Loucy (cell line): Measurements from ENCODE around the gene CT45A1.
"Not testable (repeated sequence)": the region's sequence is repeated elsewhere in the genome, so short reads cannot be mapped to it uniquely, and the experiment has no call there.

Experiments used
- H2AFZ ChIP-seq: fragments of 200-600 bp; sonication (generic); 2 replicates; pipeline ENCODE4 v1.6.0; 2016; ENCODE audit warnings: antibody characterized with exemption, mild to moderate bottlenecking, low read length, moderate library complexity
- H3F3A ChIP-seq: fragments of 200-600 bp; 2 replicates; pipeline ENCODE4 v1.6.0; 2016; ENCODE audit warnings: antibody characterized with exemption, low read depth, mild to moderate bottlenecking
- H3K27me3 ChIP-seq: fragments of 200-600 bp; sonication (generic); 2 replicates; pipeline ENCODE4 v1.6.1; 2014; ENCODE audit warnings: low read length, mild to moderate bottlenecking; ENCODE audit not compliant: insufficient read depth, poor library complexity, severe bottlenecking
- H3K36me3 ChIP-seq: fragments of 200-600 bp; sonication (generic); 2 replicates; pipeline ENCODE4 v1.6.1; 2016; ENCODE audit warnings: low read length; ENCODE audit not compliant: insufficient read depth
- H3K4me1 ChIP-seq: fragments of 200-600 bp; sonication (generic); 2 replicates; pipeline ENCODE4 v1.5.1; 2014; ENCODE audit warnings: low read length, mild to moderate bottlenecking; ENCODE audit not compliant: insufficient read depth, poor library complexity, severe bottlenecking
- H3K4me2 ChIP-seq: fragments of 200-600 bp; sonication (generic); 2 replicates; pipeline ENCODE4 v1.6.0; 2014; ENCODE audit warnings: antibody characterized with exemption, low read length, low read depth, mild to moderate bottlenecking; ENCODE audit not compliant: poor library complexity, severe bottlenecking
- H3K4me3 ChIP-seq: fragments of 200-600 bp; sonication (generic); 2 replicates; pipeline ENCODE4 v1.5.1; 2014; ENCODE audit warnings: low read length, mild to moderate bottlenecking, mixed read lengths; ENCODE audit not compliant: poor library complexity, severe bottlenecking
- H3K79me2 ChIP-seq: fragments of 200-600 bp; sonication (generic); 2 replicates; pipeline ENCODE4 v1.6.1; 2014; ENCODE audit warnings: low read length; ENCODE audit not compliant: insufficient read depth
- H3K9ac ChIP-seq: fragments of 200-600 bp; sonication (generic); 2 replicates; pipeline ENCODE4 v1.6.0; 2014; ENCODE audit warnings: mild to moderate bottlenecking, low read depth, low read length, moderate library complexity; ENCODE audit not compliant: poor library complexity, severe bottlenecking
- H3K9me2 ChIP-seq: fragments of 200-600 bp; sonication (generic); replicated peaks from 2 replicates; pipeline ENCODE4 v1.6.1; 2016; ENCODE audit warnings: low read depth, low read length, mixed read lengths
- H3K9me3 ChIP-seq: fragments of 200-600 bp; sonication (generic); 2 replicates; pipeline ENCODE4 v1.6.1; 2014; ENCODE audit warnings: mild to moderate bottlenecking, antibody characterized with exemption, low read length, low read depth; ENCODE audit not compliant: insufficient read depth
- H4K20me1 ChIP-seq: fragments of 200-600 bp; sonication (generic); 2 replicates; pipeline ENCODE4 v1.6.0; 2014; ENCODE audit warnings: antibody characterized with exemption, low read length, mild to moderate bottlenecking; ENCODE audit not compliant: insufficient read depth, poor library complexity, severe bottlenecking
- EZH2phosphoT487 ChIP-seq: fragments of 200-600 bp; IDR thresholded peaks from 2 replicates; pipeline ENCODE4 v1.6.1; 2018; ENCODE audit warnings: antibody characterized with exemption, mild to moderate bottlenecking, moderate library complexity, borderline replicate concordance
- TF ChIP-seq, protein P1 (sequence below): fragments of 200-600 bp; sonication (generic); conservative IDR thresholded peaks from 2 replicates; pipeline ENCODE4 v1.5.1; 2014; ENCODE audit warnings: mild to moderate bottlenecking, antibody characterized with exemption, low read length

The CT45A1 gene

GRCh38 chrX:135741192-135741715 is 27.8 kb downstream of the CT45A1 start:
- no peaks in the 10 kb centered on the region for H3K27me3 ChIP-seq
- H3K4me3 ChIP-seq, result peak overlapping the region; percentile 62
- H3F3A ChIP-seq, result no peaks in the 10 kb centered on the region
- H4K20me1 ChIP-seq, result no peaks in the 10 kb centered on the region
- H3K4me2 ChIP-seq, result peak overlapping the region; percentile 65
- H3K79me2 ChIP-seq, result no peaks in the 10 kb centered on the region
- H3K9me3 ChIP-seq, result no peaks in the 10 kb centered on the region
- no peaks in the 10 kb centered on the region for H3K4me1 ChIP-seq
- H2AFZ ChIP-seq, result peak overlapping the region; percentile 89; the same call in 1 of the 2 replicates
- no peaks in the 10 kb centered on the region for H3K9me2 ChIP-seq
- no peaks in the 10 kb centered on the region for H3K36me3 ChIP-seq
- no peak overlapping the region for H3K9ac ChIP-seq
- TF ChIP-seq EZH2phosphoT487, result no peak
- TF ChIP-seq, protein P1, sequence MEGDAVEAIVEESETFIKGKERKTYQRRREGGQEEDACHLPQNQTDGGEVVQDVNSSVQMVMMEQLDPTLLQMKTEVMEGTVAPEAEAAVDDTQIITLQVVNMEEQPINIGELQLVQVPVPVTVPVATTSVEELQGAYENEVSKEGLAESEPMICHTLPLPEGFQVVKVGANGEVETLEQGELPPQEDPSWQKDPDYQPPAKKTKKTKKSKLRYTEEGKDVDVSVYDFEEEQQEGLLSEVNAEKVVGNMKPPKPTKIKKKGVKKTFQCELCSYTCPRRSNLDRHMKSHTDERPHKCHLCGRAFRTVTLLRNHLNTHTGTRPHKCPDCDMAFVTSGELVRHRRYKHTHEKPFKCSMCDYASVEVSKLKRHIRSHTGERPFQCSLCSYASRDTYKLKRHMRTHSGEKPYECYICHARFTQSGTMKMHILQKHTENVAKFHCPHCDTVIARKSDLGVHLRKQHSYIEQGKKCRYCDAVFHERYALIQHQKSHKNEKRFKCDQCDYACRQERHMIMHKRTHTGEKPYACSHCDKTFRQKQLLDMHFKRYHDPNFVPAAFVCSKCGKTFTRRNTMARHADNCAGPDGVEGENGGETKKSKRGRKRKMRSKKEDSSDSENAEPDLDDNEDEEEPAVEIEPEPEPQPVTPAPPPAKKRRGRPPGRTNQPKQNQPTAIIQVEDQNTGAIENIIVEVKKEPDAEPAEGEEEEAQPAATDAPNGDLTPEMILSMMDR, result no peak

DNA sequence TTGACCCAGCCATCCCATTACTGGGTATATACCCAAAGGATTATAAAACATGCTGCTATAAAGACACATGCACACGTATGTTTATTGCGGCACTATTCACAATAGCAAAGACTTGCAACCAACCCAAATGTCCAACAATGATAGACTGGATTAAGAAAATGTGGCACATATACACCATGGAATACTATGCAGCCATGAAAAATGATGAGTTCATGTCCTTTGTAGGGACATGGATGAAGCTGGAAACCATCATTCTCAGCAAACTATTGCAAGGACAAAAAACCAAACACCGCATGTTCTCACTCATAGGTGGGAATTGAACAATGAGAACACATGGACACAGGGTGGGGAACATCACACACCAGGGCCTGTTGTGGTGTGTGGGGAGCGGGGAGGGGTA is 31.3 kb downstream of the CT45A1 start:
- not testable (repeated sequence) for H3K4me2 ChIP-seq, H3K4me3 ChIP-seq, H3K4me1 ChIP-seq, H3K9ac ChIP-seq, H3K9me3 ChIP-seq, H3K79me2 ChIP-seq, H3K36me3 ChIP-seq, H3K9me2 ChIP-seq, H4K20me1 ChIP-seq, H3F3A ChIP-seq, H2AFZ ChIP-seq, H3K27me3 ChIP-seq

- H3K9me2 ChIP-seq, H3K4me3 ChIP-seq, H3K27me3 ChIP-seq, H3K9me3 ChIP-seq, H3K4me1 ChIP-seq, H2AFZ ChIP-seq, H3K4me2 ChIP-seq, H3K79me2 ChIP-seq, H4K20me1 ChIP-seq, H3K9ac ChIP-seq, H3K36me3 ChIP-seq, H3F3A ChIP-seq: not testable (repeated sequence)
Measured at GRCh38 chrX:135768091-135768490, 54.7 kb downstream of the CT45A1 start, which contains the start of gene CT45A3. Gene CT45A3, minus strand, starts transcription at chrX:135768191. Its CDS starts 3,747 bp downstream, at chrX:135764444.
